GM12801 (cell line): Measurements from ENCODE around the gene UMODL1.

Experiments
- TF ChIP-seq, protein P1 (sequence below): IDR thresholded peaks from one replicate; pipeline ENCODE4 v1.5.1; 2011; ENCODE audit warnings: control low read depth; ENCODE audit not compliant: insufficient read length; ENCODE audit errors: extremely low read depth

The UMODL1 gene

DNA sequence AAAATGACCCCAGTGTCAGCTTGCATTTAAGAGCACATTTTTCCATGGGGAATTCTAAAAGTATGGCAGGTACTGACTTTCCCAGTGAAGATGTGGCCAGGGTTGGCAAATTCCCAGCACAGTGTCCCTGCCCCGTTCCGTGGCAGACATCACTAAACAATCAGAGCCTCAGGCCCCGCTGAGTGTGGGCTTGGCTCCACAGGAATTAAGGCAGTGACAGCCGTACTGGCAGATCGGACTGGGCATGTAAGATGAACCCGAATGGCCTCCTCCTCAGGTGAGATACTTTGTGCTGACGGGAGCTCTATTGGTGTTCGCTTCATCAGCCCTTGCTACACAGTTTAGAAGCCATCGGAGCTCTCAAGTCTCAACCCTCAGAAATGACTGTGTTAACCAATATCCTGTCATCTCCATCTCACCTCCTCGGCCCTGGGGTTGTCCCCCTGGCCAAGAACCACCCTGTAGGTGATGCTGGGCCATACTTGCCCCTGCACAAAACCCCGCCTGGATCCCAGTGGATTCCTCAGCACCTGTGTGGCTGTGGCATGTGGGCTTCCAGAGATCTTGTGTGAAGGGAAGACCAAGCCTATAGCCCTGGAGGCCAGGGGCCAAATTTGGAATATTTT is 118.9 kb downstream of the UMODL1 start:
- TF ChIP-seq, protein P1, sequence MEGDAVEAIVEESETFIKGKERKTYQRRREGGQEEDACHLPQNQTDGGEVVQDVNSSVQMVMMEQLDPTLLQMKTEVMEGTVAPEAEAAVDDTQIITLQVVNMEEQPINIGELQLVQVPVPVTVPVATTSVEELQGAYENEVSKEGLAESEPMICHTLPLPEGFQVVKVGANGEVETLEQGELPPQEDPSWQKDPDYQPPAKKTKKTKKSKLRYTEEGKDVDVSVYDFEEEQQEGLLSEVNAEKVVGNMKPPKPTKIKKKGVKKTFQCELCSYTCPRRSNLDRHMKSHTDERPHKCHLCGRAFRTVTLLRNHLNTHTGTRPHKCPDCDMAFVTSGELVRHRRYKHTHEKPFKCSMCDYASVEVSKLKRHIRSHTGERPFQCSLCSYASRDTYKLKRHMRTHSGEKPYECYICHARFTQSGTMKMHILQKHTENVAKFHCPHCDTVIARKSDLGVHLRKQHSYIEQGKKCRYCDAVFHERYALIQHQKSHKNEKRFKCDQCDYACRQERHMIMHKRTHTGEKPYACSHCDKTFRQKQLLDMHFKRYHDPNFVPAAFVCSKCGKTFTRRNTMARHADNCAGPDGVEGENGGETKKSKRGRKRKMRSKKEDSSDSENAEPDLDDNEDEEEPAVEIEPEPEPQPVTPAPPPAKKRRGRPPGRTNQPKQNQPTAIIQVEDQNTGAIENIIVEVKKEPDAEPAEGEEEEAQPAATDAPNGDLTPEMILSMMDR: no peak

DNA sequence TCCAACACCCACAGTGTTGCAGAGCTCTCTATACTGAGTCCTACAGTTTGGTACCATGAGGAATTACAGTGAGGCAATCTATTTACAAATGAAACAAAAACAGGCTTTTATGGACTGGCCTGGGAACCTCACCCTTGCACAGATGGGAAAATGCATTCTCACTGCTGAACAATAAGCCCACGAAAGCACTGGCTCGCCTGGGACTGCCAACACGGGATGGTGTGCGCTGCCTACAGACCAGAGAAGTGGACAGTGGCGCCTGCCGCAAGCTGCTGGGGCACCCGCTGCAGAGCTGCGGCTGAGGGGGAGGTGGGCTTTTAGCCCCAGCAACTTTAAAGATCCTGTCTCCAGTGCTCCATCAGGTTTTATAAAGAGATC is 119.4 kb downstream of the UMODL1 start:
- TF ChIP-seq, protein P1: no peak

DNA sequence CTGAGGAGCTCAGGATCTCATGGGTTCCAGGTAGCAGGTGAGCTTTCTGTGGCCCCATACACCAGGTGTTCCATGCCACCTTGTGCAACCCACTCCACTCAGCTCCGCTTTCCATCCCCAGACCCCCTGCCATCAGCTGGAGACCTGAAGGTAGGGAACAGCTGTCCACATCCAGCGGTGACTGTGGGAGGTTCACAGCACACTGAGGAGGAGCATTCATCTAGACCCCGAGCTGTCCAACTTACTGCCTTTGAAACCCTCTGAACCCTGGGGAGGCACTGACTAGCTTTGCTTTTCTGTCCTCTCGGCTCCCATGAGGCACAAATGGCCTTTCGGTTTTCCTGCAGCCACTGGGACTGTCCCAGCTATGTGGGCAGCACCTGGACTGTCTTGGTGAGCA is 119.9 kb downstream of the UMODL1 start:
- TF ChIP-seq, protein P1: no peak

DNA sequence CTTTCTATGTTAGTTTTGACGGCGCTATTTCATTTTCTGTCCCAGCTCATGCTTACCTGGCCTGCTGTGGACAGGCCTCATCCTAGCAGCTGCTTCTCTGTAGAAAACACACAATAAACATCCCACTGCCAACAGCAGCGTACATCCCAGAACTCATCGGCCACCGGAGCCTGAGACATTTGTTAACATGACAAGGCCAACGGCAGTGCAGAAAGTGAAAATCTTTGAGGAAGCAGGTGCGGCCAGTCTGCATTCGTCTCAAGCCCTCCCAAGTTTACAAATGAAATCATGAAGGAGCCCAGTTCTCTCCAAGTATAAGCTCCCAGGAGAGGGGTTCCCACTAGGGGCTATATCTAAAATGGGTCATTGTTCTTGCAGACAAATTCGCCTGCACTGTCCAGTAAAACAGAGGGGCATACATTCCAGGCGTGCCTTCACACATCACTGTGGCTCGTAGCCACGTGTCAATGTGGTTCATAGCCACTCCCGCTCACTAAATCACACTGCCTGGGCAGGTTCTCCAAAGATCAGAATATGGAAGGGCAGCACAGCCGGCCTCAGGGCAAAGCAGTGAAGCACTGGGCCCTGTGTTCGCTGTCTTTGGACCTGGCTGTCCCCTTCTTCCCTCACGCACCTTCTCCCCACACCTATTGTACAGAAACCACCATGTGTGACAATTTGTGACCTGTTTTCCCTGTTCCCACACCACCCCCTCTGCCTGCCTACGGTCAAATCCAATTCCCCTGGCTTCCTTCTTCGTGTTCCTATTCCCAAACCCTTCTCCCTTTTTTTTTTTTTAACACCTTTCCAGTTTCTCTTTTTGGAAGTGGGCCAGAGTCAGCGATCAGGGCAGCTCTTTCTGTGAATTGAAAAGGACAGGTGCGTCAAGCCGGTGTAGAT is 120.8 kb downstream of the UMODL1 start:
- TF ChIP-seq, protein P1: no peak
